ENCODE data around the gene DLGAP4. TPM values are rescaled to one million over a fixed set of nuclear protein-coding genes. Genes with fewer than 3 reads are reported as not detected.

Gene DLGAP4
- total and polyA plus RNA-seq, 9 of the 15 experiments (the other 6 are each of a cell fraction or from before 2014, with no cell fraction given), result 0.31 to 34.1 (median 4.5) TPM

DNA sequence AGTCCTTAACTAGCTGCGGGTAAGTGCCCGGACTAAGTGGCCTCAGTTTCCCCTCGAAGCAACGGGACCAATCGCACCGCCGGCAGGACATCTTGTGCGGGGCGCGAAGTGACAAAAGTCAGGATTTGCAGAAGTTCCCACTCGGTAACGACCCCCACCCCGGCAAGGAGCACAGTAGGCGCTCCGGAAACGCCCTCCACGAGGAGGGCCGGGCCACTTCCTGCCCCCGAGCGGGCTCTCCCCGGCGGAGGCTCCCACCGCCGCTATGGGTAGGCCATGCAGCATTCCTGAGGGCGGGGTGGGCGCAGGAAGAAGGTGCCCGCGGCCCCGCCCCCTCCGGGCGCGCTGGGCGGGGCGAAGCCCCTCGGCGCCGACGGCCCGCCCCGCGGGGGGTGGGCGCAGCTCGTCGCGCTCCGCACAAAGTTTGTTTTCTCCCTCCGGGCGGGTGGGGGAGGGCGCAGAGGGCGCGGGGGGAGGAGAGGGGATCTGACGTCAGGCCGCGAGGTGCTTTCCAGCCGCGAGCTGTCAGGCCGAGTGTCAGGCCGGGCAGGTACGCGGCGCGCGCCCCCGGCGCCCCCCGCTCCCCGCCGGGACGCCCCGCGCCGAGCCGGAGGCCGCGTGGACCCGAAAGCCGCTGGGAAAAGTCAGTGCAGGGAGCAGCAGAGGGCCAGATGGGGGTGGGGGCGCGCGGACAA lies 267.1 kb downstream of the DLGAP4 start, which contains the start of gene TGIF2 (continued):
- no peak for TF ChIP-seq CC2D1A (IDR thresholded peaks at IDR 0.05)
- TF ChIP-seq, protein P1, sequence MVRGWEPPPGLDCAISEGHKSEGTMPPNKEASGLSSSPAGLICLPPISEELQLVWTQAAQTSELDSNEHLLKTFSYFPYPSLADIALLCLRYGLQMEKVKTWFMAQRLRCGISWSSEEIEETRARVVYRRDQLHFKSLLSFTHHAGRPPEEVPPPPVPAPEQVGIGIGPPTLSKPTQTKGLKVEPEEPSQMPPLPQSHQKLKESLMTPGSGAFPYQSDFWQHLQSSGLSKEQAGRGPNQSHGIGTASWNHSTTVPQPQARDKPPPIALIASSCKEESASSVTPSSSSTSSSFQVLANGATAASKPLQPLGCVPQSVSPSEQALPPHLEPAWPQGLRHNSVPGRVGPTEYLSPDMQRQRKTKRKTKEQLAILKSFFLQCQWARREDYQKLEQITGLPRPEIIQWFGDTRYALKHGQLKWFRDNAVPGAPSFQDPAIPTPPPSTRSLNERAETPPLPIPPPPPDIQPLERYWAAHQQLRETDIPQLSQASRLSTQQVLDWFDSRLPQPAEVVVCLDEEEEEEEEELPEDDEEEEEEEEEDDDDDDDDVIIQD (CRISPR knock-in tag; IDR thresholded peaks at IDR 0.05), result no peak
- TF ChIP-seq CBX3 (IDR thresholded peaks at IDR 0.05; ENCODE audit: borderline replicate concordance in 1 of 2, low read length in 2 of 2), result no peak
- TF ChIP-seq, protein P2, sequence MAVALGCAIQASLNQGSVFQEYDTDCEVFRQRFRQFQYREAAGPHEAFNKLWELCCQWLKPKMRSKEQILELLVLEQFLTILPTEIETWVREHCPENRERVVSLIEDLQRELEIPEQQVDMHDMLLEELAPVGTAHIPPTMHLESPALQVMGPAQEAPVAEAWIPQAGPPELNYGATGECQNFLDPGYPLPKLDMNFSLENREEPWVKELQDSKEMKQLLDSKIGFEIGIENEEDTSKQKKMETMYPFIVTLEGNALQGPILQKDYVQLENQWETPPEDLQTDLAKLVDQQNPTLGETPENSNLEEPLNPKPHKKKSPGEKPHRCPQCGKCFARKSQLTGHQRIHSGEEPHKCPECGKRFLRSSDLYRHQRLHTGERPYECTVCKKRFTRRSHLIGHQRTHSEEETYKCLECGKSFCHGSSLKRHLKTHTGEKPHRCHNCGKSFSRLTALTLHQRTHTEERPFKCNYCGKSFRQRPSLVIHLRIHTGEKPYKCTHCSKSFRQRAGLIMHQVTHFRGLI (CRISPR knock-in tag; IDR thresholded peaks at IDR 0.05), result no peak
- TF ChIP-seq SLC30A9 (CRISPR knock-in tag; IDR thresholded peaks at IDR 0.05), result no peak
- TF ChIP-seq SIN3B (IDR thresholded peaks at IDR 0.05; ENCODE audit: low read depth), result no peak; the same call in 1 of the 2 replicates
- TF ChIP-seq, protein P3, sequence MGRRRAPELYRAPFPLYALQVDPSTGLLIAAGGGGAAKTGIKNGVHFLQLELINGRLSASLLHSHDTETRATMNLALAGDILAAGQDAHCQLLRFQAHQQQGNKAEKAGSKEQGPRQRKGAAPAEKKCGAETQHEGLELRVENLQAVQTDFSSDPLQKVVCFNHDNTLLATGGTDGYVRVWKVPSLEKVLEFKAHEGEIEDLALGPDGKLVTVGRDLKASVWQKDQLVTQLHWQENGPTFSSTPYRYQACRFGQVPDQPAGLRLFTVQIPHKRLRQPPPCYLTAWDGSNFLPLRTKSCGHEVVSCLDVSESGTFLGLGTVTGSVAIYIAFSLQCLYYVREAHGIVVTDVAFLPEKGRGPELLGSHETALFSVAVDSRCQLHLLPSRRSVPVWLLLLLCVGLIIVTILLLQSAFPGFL (CRISPR knock-in tag; IDR thresholded peaks at IDR 0.05), result no peak
- no peak for TF ChIP-seq ZNF444 (CRISPR knock-in tag; IDR thresholded peaks at IDR 0.05)
- TF ChIP-seq, protein P4, sequence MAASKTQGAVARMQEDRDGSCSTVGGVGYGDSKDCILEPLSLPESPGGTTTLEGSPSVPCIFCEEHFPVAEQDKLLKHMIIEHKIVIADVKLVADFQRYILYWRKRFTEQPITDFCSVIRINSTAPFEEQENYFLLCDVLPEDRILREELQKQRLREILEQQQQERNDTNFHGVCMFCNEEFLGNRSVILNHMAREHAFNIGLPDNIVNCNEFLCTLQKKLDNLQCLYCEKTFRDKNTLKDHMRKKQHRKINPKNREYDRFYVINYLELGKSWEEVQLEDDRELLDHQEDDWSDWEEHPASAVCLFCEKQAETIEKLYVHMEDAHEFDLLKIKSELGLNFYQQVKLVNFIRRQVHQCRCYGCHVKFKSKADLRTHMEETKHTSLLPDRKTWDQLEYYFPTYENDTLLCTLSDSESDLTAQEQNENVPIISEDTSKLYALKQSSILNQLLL (CRISPR knock-in tag; IDR thresholded peaks at IDR 0.05; ENCODE audit: borderline replicate concordance), result no peak
- TF ChIP-seq LARP7 (IDR thresholded peaks at IDR 0.05), result no peak
- no peak for TF ChIP-seq ZNF583 (CRISPR knock-in tag; IDR thresholded peaks at IDR 0.05)
- TF ChIP-seq EP400 (IDR thresholded peaks at IDR 0.05), result peak; percentile 62
- no peak for TF ChIP-seq ZNF699 (CRISPR knock-in tag; IDR thresholded peaks at IDR 0.05; ENCODE audit: insufficient replicate concordance)
- TF ChIP-seq, protein P5, sequence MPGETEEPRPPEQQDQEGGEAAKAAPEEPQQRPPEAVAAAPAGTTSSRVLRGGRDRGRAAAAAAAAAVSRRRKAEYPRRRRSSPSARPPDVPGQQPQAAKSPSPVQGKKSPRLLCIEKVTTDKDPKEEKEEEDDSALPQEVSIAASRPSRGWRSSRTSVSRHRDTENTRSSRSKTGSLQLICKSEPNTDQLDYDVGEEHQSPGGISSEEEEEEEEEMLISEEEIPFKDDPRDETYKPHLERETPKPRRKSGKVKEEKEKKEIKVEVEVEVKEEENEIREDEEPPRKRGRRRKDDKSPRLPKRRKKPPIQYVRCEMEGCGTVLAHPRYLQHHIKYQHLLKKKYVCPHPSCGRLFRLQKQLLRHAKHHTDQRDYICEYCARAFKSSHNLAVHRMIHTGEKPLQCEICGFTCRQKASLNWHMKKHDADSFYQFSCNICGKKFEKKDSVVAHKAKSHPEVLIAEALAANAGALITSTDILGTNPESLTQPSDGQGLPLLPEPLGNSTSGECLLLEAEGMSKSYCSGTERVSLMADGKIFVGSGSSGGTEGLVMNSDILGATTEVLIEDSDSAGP (CRISPR knock-in tag; IDR thresholded peaks at IDR 0.05), result peak; percentile 50; the same call in 1 of the 2 replicates
- TF ChIP-seq POLR3G (IDR thresholded peaks at IDR 0.05; ENCODE audit: extremely low read depth, insufficient read length, insufficient replicate concordance), result no peak

All from K562 (cell line).